ENCODE data around the gene TIGD4.

DNA sequence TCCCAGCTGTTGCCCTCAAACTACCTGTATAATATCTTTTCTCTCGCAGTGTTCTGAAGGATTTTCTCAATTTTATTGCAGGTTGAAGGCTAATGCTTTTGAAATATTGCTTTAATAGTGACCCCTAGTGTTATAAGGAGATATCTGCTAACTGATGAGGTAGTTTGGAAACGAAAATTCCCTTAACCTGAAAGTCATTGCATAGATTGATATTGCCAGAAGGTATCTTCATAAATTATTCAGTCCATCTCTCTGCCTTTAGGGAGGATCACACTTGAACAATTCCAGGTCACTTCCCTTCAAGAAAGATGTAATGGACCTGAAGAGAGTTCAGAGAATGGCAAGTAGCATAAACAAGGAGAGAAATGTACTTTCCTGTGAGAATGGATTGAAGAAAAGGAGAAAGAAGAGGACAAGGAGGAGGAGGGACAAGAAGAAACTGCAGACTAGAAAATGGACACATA lies 44.1 kb downstream of the TIGD4 start:
- TF ChIP-seq CTCF (IDR thresholded peaks at IDR 0.05) (peak; percentile 53; the same call in 1 of the 2 replicates), POLR2AphosphoS5 (IDR thresholded peaks at IDR 0.05; ENCODE audit: low read depth, low read length) (no peak), SIN3A (IDR thresholded peaks at IDR 0.05; ENCODE audit: borderline replicate concordance, insufficient read depth, low read depth, low read length) (no peak)
- TF ChIP-seq, protein P1, sequence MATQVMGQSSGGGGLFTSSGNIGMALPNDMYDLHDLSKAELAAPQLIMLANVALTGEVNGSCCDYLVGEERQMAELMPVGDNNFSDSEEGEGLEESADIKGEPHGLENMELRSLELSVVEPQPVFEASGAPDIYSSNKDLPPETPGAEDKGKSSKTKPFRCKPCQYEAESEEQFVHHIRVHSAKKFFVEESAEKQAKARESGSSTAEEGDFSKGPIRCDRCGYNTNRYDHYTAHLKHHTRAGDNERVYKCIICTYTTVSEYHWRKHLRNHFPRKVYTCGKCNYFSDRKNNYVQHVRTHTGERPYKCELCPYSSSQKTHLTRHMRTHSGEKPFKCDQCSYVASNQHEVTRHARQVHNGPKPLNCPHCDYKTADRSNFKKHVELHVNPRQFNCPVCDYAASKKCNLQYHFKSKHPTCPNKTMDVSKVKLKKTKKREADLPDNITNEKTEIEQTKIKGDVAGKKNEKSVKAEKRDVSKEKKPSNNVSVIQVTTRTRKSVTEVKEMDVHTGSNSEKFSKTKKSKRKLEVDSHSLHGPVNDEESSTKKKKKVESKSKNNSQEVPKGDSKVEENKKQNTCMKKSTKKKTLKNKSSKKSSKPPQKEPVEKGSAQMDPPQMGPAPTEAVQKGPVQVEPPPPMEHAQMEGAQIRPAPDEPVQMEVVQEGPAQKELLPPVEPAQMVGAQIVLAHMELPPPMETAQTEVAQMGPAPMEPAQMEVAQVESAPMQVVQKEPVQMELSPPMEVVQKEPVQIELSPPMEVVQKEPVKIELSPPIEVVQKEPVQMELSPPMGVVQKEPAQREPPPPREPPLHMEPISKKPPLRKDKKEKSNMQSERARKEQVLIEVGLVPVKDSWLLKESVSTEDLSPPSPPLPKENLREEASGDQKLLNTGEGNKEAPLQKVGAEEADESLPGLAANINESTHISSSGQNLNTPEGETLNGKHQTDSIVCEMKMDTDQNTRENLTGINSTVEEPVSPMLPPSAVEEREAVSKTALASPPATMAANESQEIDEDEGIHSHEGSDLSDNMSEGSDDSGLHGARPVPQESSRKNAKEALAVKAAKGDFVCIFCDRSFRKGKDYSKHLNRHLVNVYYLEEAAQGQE (IDR thresholded peaks at IDR 0.05; ENCODE audit: insufficient read depth in 1 of 2, low read depth in 2 of 2, low read length in 1 of 2): no peak
